Gastrocnemius medialis (tissue), 4 donors: ENCODE data around the gene OTUD1.

Experiments
- CTCF ChIP-seq, 5 experiments: fragments of 450-650 bp in 3 of 5; fragments of 200-600 bp in 2 of 5; sonication (generic) in 2 of 5; IDR thresholded peaks in 4 of 5; conservative IDR thresholded peaks in 1 of 5; 1 replicate in 4 of 5; 2 replicates in 1 of 5; pipeline ENCODE4 v1.5.1; 2016 to 2019; ENCODE audit warnings: antibody characterized with exemption in 5 of 5, mild to moderate bottlenecking in 3 of 5, moderate library complexity in 3 of 5
- POLR2A ChIP-seq, 2 donors: fragments of 450-650 bp; IDR thresholded peaks; one replicate each; pipeline ENCODE4 v1.6.1; 2017; ENCODE audit warnings: antibody characterized with exemption in 2 of 2, mild to moderate bottlenecking in 2 of 2, moderate library complexity in 2 of 2

GRCh38 chr10:23413629-23414089, 25.2 kb upstream of the OTUD1 start:
- TF ChIP-seq CTCF (IDR thresholded peaks at IDR 0.05 in 4 of 5, conservative IDR thresholded peaks at IDR 0.05 in 1 of 5) (no peak), POLR2A (IDR thresholded peaks at IDR 0.05) (no peak)
